Measurements from ENCODE around the gene C1orf115.

C1orf115 gene

GRCh38 chr1:220747437-220748088, 57.4 kb downstream of the C1orf115 start:
- Histone ChIP-seq H3K27me3 (ENCODE audit: insufficient read depth, low read length) (peaks cover 64% of the 10 kb centered on the region), H3K9ac (ENCODE audit: low read depth, low read length) (peak overlapping the region; percentile 53; the same call in 1 of the 2 replicates), H3K4me3 (ENCODE audit: low read length) (peak overlapping the region; percentile 71), H3K4me1 (ENCODE audit: insufficient read depth, low read length) (peaks cover 23% of the 10 kb centered on the region), H3K36me3 (ENCODE audit: insufficient read depth, low read length) (no peaks in the 10 kb centered on the region), H3K9me3 (ENCODE audit: insufficient read depth, low read depth, low read length) (no peaks in the 10 kb centered on the region), H3K27ac (ENCODE audit: low read depth, low read length) (peak overlapping the region; percentile 11; the same call in 1 of the 2 replicates)
- 5% methylated on average over 18 of the region's 18 CpGs for WGBS

- peak within 1 kb of the TSS; percentile 71 for H3K4me3 ChIP-seq (ENCODE audit: low read length)
- peaks cover 64% of the 10 kb centered on the region for H3K27me3 ChIP-seq (ENCODE audit: insufficient read depth, low read length)
- peak within 1 kb of the TSS; percentile 53 for H3K9ac ChIP-seq (ENCODE audit: low read depth, low read length)
- H3K9me3 ChIP-seq (ENCODE audit: insufficient read depth, low read depth, low read length) = no peaks in the 10 kb centered on the region
- no peaks in the 10 kb centered on the region for H3K36me3 ChIP-seq (ENCODE audit: insufficient read depth, low read length)
- peak within 1 kb of the TSS; percentile 11; the same call in 1 of the 2 replicates for H3K27ac ChIP-seq (ENCODE audit: low read depth, low read length)
- peaks cover 23% of the 10 kb centered on the region for H3K4me1 ChIP-seq (ENCODE audit: insufficient read depth, low read length)
- WGBS = under 1% methylated on average over 77 of the region's 77 CpGs
These were observed 58.1 kb downstream of the C1orf115 start, which contains the start of gene MTARC2 for GRCh38 chr1:220748089-220748934. MTARC2 (plus strand) TSS chr1:220748322; CDS start chr1:220748532, 210 bp downstream.
